ENCODE measurements around the gene LCE1F.

The LCE1F gene

GRCh38 chr1:152823294-152823693 lies 48.4 kb downstream of the LCE1F start:
- H3K4me3 ChIP-seq (ENCODE audit: insufficient read depth in 1 of 2, low read depth in 1 of 2, low read length in 2 of 2) = no peak overlapping the region
- no peak overlapping the region for H3K9ac ChIP-seq (ENCODE audit: low read length)
- no peaks in the 10 kb centered on the region for H3K79me1 ChIP-seq (replicated peaks; ENCODE audit: low read length, poor library complexity, severe bottlenecking)
- H2BK120ac ChIP-seq (ENCODE audit: low read depth, low read length) = no peak overlapping the region
- peaks cover 0 to 9% of the 10 kb centered on the region in 2 experiments for H3K27me3 ChIP-seq (ENCODE audit: control insufficient read depth in 1 of 2, insufficient read depth in 1 of 2, low read length in 2 of 2)
- no peaks in the 10 kb centered on the region for H3K36me3 ChIP-seq (ENCODE audit: control insufficient read depth in 1 of 2, insufficient read depth in 2 of 2, low read depth in 1 of 2, low read length in 2 of 2)
- no peak overlapping the region for H2BK15ac ChIP-seq (ENCODE audit: low read depth, poor library complexity, severe bottlenecking)
- no peak overlapping the region for H4K8ac ChIP-seq (ENCODE audit: low read length)
- H3K18ac ChIP-seq (ENCODE audit: low read depth in 1 of 2, low read length in 2 of 2) = no peak overlapping the region
- no peak overlapping the region for H4K91ac ChIP-seq (ENCODE audit: low read length)
- no peaks in the 10 kb centered on the region for H3K4me1 ChIP-seq (ENCODE audit: control insufficient read depth, insufficient read depth, low read depth, low read length)
- no peak overlapping the region for H2AK5ac ChIP-seq (ENCODE audit: low read length, severe bottlenecking)
- no peak overlapping the region for H3K27ac ChIP-seq (ENCODE audit: low read length, poor library complexity, severe bottlenecking)
- DNase-seq = no peak
- no peaks in the 10 kb centered on the region for H3K9me3 ChIP-seq (ENCODE audit: control insufficient read depth, low read length)
- H3K23ac ChIP-seq (ENCODE audit: low read length in 2 of 2) = no peak overlapping the region
- WGBS = 27% methylated on average over 1 of the region's 5 CpGs
- no peak overlapping the region for H3K4me2 ChIP-seq (ENCODE audit: low read length, poor library complexity, severe bottlenecking)
- H2BK12ac ChIP-seq (ENCODE audit: low read length in 2 of 2) = no peak overlapping the region
- no peak overlapping the region for H3K4ac ChIP-seq (ENCODE audit: low read depth in 1 of 2, low read length in 2 of 2)
- H3K14ac ChIP-seq (ENCODE audit: low read length in 2 of 2) = no peak overlapping the region
- H2BK5ac ChIP-seq (ENCODE audit: low read depth, low read length, poor library complexity, severe bottlenecking) = no peak overlapping the region
- no peak overlapping the region for H2AFZ ChIP-seq (ENCODE audit: low read depth, low read length)

GRCh38 chr1:152824964-152825363 lies 50.0 kb downstream of the LCE1F start:
- H3K4me1 ChIP-seq (ENCODE audit: control insufficient read depth, insufficient read depth, low read depth, low read length) = no peaks in the 10 kb centered on the region

More at GRCh38 chr1:152824964-152825363, 50.0 kb downstream of the LCE1F start:
- Histone ChIP-seq H2BK12ac (ENCODE audit: low read length in 2 of 2) (no peak overlapping the region), H2AFZ (ENCODE audit: low read depth, low read length) (no peak overlapping the region), H3K27ac (ENCODE audit: low read length, poor library complexity, severe bottlenecking) (no peak overlapping the region), H2BK15ac (ENCODE audit: low read depth, poor library complexity, severe bottlenecking) (no peak overlapping the region), H2BK120ac (ENCODE audit: low read depth, low read length) (no peak overlapping the region), H3K4ac (ENCODE audit: low read depth in 1 of 2, low read length in 2 of 2) (no peak overlapping the region), H3K4me3 (ENCODE audit: insufficient read depth in 1 of 2, low read depth in 1 of 2, low read length in 2 of 2) (no peak overlapping the region), H3K27me3 (ENCODE audit: control insufficient read depth in 1 of 2, insufficient read depth in 1 of 2, low read length in 2 of 2) (peaks cover 0 to 9% of the 10 kb centered on the region in 2 experiments), H3K23ac (ENCODE audit: low read length in 2 of 2) (no peak overlapping the region), H3K9me3 (ENCODE audit: control insufficient read depth, low read length) (no peaks in the 10 kb centered on the region), H3K79me1 (replicated peaks; ENCODE audit: low read length, poor library complexity, severe bottlenecking) (no peaks in the 10 kb centered on the region), H4K91ac (ENCODE audit: low read length) (no peak overlapping the region), H3K9ac (ENCODE audit: low read length) (no peak overlapping the region), H3K14ac (ENCODE audit: low read length in 2 of 2) (no peak overlapping the region), H2BK5ac (ENCODE audit: low read depth, low read length, poor library complexity, severe bottlenecking) (no peak overlapping the region), H3K18ac (ENCODE audit: low read depth in 1 of 2, low read length in 2 of 2) (no peak overlapping the region), H3K4me2 (ENCODE audit: low read length, poor library complexity, severe bottlenecking) (no peak overlapping the region), H3K36me3 (ENCODE audit: control insufficient read depth in 1 of 2, insufficient read depth in 2 of 2, low read depth in 1 of 2, low read length in 2 of 2) (no peaks in the 10 kb centered on the region), H4K8ac (ENCODE audit: low read length) (no peak overlapping the region), H2AK5ac (ENCODE audit: low read length, severe bottlenecking) (no peak overlapping the region)
- no peak for DNase-seq

Measured in mesenchymal stem cell (in vitro differentiated cells and primary cell).